GM12801 (cell line): ENCODE measurements around the gene NF1.

Experiments
- TF ChIP-seq, protein P1 (sequence below): IDR thresholded peaks from one replicate; pipeline ENCODE4 v1.5.1; 2011; ENCODE audit warnings: control low read depth; ENCODE audit not compliant: insufficient read length; ENCODE audit errors: extremely low read depth

NF1 gene

DNA sequence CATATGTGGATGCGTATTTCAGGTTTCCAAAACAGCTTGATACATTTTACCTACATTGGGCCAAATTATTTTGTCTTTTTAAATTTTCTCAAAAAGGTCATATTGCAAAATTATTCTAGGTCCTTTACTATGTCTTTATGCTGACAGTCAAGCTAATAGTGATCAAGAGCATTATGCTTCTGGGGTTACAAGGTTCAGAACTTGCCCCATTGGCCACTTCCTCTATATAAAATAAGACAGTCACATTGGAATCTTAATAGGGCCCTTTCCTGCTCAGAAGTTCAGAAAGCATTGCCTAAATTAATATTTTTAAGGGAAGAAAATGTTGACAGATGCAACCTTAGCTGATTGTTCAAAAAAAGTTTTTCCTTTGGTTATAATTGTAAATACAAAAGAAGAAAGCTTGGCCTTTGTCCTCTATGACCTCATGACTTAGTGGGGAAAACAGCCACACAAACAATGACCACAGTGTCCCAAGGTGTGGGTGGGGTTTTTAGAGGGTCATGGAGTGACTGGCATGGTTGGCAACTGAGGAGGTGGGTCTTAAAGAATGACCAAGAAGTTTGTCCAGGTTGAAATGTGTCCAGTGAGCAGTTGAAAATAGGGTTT is 284.9 kb downstream of the NF1 start:
- TF ChIP-seq, protein P1, sequence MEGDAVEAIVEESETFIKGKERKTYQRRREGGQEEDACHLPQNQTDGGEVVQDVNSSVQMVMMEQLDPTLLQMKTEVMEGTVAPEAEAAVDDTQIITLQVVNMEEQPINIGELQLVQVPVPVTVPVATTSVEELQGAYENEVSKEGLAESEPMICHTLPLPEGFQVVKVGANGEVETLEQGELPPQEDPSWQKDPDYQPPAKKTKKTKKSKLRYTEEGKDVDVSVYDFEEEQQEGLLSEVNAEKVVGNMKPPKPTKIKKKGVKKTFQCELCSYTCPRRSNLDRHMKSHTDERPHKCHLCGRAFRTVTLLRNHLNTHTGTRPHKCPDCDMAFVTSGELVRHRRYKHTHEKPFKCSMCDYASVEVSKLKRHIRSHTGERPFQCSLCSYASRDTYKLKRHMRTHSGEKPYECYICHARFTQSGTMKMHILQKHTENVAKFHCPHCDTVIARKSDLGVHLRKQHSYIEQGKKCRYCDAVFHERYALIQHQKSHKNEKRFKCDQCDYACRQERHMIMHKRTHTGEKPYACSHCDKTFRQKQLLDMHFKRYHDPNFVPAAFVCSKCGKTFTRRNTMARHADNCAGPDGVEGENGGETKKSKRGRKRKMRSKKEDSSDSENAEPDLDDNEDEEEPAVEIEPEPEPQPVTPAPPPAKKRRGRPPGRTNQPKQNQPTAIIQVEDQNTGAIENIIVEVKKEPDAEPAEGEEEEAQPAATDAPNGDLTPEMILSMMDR: no peak

DNA sequence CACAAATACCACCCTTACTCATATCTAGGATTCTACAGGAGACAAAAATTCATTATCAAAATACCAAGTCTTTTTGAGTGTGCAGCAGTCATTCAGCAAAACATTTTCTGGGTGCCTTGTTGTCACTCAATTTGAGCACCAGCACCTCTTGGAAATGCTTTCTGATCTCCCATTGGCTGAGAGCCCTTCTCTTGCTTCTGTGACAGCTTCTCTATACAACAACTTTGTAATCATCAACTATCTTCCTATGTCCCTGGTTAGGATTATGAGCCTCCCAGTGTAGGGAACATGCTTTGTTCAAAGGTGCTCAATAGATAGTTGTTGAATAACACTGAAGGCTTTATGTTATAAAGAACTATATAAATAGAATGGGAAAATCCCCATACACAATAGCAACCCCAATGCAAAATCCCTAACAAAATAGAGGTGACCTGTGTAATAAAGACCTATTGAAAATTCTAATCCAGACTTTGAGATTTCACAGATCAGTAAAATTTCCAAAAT is 286.4 kb downstream of the NF1 start:
- TF ChIP-seq, protein P1: no peak

DNA sequence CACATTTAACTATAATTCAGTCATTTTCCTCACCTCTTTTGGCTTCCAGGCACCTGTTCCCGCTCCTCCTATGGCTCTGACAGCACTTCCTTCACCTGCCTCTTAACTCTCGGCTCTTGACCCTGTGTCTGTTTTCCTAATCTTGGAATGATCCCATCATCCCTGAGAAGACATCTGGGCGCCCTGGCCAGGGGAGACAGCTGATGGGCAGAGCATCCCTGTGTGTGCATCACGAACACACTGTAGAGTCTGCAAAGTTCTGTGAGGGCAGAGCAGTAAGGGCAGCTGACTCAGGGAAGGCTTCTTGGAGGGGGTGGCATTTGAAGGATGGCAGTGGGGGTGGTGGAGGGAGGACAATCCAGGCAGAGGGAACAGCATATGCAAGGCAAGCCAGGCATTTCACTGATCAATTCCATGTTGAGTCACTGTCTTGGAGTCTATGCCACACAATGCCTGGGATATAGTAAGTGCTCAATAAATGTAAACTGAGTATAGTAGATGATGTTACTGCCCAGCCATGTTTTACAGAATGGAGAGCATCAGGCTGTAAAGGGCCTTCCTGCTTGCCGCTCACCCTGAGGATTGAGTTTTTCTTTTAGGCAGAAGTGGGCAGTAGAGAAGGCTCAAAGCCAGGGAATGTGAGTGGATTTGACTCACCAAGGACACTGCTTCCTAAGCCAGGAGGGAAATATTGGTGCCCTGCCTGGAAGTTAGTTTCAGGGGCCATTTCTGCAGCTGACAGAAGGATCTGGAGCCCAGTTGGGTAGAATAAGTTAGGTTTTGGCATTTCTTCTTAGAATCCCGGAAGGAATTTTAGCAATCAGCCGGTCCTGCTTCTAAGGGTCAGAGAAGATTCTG is 290.9 kb downstream of the NF1 start:
- TF ChIP-seq, protein P1: no peak

- TF ChIP-seq, protein P1: no peak
Measured at GRCh38 chr17:31386542-31387075, 291.8 kb downstream of the NF1 start.

DNA sequence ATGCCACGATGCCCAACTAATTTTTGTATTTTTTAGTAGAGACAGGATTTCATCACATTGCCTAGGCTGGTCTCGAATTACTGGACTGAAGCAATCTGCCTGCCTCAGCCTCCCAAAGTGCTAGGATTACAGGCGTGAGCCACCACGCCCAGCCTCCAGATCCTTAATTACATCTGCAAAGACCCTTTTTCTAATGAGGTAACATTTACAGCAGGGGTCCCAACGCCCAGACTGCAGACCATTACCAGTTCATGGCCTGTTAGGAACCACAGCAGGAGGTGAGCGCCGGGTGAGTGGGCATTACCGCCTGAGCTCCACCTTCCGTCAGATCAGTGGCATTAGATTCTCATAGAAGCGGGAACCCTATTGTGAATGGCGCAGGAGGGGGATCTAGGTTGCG is 292.7 kb downstream of the NF1 start:
- TF ChIP-seq, protein P1: no peak

DNA sequence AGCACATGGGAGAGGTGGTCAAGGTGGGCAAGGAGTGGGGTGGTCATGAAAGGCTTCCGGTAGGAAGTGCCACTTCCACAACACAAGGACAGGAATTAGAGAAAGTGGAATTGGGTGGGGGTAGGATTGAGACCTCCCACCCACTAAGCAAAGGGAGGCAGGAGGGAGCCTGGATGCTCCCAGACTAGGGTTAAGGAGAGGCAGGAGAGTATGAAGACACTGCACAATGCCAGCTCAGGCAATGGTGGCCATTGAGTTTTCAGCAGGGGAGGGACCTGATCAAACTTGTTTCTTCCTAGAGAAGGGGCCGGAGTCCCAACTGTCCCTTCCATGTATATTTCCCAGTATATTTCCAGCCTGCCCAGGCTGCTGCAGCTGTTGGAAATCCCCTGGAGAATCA is 293.6 kb downstream of the NF1 start:
- TF ChIP-seq, protein P1: no peak
